GM19395 (cell line): ENCODE results near the gene FLT3.
"Not testable (repeated sequence)": the region's sequence is repeated elsewhere in the genome, so short reads cannot be mapped to it uniquely, and the experiment has no call there.

Source experiments
- ATAC-seq: cut with Tn5 transposase; IDR thresholded peaks from one replicate; pipeline ENCODE4 v1.9.1; 2021; ENCODE audit warnings: mild to moderate bottlenecking, moderate library complexity; ENCODE audit not compliant: unreplicated experiment

FLT3 gene

DNA sequence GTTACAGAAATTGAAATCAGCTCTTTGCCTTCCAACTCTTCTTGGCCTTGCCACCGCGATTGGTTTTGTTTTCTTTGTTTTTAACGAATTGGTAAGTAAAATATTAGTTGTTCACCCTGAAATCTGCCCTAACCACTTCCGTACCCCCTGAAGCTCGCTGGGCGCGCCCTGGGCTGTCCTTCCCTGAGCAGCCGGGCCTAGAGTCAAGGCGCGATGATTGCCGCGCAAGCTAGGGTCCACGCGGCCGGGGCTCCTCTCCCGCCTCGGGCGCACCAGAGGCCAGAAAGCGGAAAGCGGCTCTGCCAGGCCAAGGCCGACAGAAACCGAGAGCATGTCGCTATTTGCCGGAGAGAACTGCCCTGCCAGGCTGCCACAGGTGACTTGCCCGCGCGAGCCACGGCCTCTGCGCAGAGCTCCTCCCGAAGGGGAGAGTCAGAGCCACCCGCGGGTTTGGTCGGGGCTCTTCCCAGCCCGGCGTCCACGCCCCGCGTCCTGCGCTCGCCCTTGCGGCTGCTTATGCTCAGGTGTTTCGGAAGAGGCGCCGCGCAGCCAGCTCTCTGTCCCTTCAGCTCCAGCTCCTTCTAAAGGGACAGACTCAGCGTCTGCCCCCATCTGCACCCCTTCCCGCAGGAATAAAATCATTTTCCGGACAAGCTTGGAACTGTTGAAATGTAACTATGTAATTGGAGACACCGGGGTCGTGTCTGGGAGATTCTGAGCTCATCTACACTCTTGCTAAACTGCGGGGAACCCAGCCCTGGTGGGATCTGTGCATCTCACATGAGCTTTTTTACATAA lies 124.6 kb downstream of the FLT3 start:
- ATAC-seq: no peak

DNA sequence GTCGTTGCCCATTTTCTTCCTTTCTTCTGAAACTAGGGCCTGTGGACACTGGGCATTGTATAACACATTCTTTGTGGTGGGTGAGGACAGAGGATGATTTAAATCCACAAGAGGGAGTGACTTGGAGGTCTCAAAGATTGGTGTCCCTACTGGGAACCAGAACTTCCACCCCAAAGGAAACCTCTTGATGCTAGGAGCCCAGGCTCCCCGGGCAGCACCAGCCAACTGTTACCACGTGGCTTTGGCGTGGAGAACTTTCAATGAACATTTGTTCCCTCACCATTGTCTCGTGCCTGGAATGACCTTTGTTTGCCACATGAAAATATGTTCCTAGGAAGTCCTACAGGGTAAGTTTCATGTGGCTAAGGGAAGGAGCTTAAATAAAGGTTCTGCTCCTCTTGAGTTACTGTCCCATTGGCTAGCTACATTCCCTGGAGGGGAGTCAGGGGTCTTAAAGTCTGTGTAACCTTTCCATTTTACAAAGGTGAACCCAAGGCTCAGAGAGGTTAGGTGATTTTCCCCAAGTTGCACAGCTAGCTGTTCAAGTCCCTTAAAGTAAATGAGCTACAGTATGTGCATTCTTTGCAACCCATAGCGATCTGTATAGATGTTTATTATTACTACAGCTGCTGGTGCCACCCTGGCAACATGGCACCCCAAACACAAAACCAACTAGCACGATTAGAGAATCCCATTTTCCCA lies 126.3 kb downstream of the FLT3 start:
- ATAC-seq: no peak

DNA sequence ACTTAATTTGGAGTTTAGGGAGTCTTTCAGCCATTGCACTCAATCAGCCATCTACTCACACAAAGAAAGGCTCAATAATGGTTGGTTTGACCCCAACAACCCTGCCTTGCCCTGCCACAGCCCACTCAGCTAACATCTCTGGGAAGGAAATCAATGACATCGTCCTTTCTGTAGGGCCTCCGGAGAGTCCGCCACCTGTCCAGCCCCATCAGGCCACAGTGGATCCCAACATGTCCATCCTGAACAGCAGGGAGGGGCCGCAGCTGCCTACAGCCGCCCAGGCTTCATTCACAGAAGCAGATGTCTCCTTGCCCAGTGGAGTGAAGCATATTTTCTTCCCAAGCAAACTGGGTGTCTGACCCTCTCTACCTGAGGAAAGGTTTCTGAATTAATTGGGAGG lies 127.1 kb downstream of the FLT3 start:
- ATAC-seq: no peak

GRCh38 chr13:27972478-27972820 lies 127.9 kb downstream of the FLT3 start:
- ATAC-seq: no peak

- ATAC-seq: no peak
Observed at GRCh38 chr13:27971776-27972477, 128.4 kb downstream of the FLT3 start.

DNA sequence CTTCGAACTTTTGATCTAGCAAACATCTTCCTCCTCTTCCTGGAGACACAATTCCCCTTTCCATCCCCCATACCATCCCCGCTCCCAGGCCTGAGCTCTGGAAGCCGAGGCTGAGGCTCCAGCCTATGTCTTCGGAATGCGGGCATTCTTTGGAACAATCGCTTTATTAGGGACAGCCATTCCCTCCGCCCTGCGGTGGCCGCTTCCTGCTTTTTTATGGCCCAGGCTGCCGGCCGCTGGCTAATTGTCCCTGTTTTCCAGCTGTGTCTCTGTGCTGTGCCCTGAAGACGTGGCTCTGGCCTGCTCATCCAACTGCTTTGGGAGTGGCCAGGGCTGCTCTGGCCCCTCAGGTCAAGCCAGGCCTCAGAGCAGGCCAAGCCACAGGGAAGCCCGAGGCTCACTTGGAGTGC lies 129.1 kb downstream of the FLT3 start:
- ATAC-seq: no peak

- no peak for ATAC-seq
Observed at GRCh38 chr13:27970382-27971235, 129.8 kb downstream of the FLT3 start.

GRCh38 chr13:27969866-27970229 lies 130.5 kb downstream of the FLT3 start:
- no peak for ATAC-seq

- no peak for ATAC-seq
Observed at GRCh38 chr13:27969082-27969865, 131.1 kb downstream of the FLT3 start, which contains the start of gene CDX2. CDX2 (minus strand) TSS chr13:27969315; CDS start chr13:27969006, 309 bp downstream.

GRCh38 chr13:27968316-27969081 lies 131.9 kb downstream of the FLT3 start:
- ATAC-seq: no peak

- no peak for ATAC-seq
Observed at GRCh38 chr13:27967736-27968315, 132.6 kb downstream of the FLT3 start.

DNA sequence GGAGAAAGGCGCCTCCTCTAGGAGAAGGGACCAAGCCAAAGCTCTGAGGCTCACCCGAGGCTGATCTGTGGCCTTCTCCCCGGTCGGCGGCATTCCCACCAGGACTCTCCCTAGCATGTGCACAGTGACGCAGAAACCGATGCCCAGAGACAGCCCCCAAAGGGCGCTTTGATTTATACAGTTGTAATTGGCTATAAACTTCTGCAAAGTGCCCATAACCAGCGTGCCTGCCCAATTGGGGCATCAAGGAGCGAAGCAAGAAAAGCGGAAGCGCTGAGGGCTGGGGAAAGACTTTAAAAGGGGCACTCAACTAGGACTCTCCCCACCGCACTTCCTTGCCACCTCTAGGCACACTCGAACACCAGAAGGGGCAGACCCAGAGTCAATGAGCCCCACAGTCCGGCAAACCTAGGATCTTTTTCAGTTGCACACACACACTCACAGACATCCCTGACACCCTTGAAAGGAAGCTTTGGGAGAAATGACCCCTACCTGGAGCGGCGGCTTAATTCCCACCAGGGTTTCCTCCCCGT lies 133.1 kb downstream of the FLT3 start:
- no peak for ATAC-seq

DNA sequence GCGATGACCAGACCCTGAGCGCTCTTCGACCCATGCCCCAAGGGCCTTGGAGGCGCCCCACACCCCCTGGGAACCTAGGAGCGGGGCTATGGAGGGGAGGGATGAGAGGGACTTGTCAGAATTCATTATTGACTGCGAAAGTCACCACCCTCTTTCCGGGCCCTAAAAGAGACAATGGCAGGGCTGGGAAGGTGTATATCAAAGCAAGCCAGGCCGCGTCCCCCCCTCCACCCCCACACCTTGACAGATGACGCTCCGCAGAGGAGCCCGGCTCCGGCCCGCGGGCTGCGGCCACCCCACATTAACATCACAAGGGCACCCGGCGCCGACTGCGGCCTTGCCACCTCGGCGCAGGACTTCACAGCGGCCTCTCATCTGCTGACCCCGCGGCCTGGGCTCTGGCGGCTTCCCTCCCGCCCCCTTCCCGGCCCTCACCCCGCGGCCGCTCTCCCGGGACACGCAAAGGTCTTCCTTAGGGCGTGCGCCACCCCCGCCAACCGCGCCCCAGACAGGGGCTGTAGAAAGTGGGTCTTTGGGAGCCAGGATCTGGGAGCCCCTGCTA lies 133.7 kb downstream of the FLT3 start:
- no peak for ATAC-seq

- ATAC-seq: no peak
Observed at GRCh38 chr13:27965740-27966640, 134.4 kb downstream of the FLT3 start.

DNA sequence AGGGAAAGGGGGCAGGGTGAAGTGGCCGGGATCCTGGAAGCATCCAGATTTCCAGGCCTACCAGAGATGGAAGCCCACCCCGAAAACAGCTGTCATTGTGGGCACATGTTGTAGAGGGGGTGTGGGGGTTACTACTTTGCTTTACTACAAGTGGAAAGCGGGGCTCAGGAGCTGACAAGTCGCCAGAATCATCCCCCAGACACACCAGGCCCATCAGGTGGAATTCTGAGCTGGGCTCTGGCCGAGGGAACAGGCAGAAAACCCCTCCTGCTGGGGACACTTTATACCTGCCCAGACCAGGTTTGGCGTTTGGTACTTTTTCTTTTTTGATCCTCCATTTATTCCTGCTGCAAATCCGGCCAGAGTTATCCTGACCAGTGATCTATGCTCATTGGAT lies 135.0 kb downstream of the FLT3 start:
- ATAC-seq: no peak

DNA sequence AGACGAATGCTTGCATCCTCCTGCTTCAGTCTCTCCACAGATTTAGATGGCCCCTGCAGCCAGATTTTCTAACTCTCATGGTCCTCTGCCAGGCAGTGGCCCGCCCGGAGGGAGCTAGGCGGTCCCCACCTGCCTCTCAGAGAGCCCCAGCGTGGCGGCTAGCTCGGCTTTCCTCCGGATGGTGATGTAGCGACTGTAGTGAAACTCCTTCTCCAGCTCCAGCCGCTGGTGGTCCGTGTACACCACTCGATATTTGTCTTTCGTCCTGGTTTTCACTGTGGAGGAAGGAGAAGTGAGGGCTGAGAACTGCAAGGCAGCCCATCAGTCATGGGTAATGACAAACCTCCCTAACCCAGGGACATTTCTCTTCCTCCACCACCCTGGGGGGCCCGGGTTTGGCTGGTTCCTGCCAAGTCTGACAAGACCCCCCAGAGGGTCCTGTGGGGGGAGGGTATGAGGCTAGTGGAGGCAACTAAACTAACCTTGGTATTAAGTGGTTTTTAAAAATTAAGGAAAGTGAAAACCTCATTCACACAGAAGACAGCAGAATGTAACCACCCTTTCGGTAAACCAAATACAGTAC lies 135.5 kb downstream of the FLT3 start:
- no peak for ATAC-seq

- not testable (repeated sequence) for ATAC-seq
Observed at GRCh38 chr13:27964206-27964605, 136.2 kb downstream of the FLT3 start.
